HTR-8/SVneo (cell line): ENCODE data around the gene USP44.

Source experiments
- DNase-seq: peaks from one replicate; pipeline ENCODE4 v3.0.0; 2011; ENCODE audit warnings: low spot score, mixed read lengths; ENCODE audit not compliant: insufficient read length
- FAIRE-seq: peaks from 2 replicates; lab custom pipeline; 2011; peaks lifted over from hg19 to GRCh38; lab: Jason Lieb, UNC

Gene USP44

GRCh38 chr12:95548539-95549391 lies 2.5 kb downstream of the USP44 start:
- peak; percentile 62 for DNase-seq
- peak; percentile 40 for FAIRE-seq

GRCh38 chr12:95548056-95548538 lies 3.2 kb downstream of the USP44 start:
- peak; percentile 67 for FAIRE-seq
- peak; percentile 46 for DNase-seq

- FAIRE-seq (no peak), DNase-seq (peak; percentile 26)
Measured at GRCh38 chr12:95547522-95548055, 3.7 kb downstream of the USP44 start.

GRCh38 chr12:95546491-95546813 lies 4.8 kb downstream of the USP44 start:
- FAIRE-seq: no peak
- DNase-seq: no peak

- no peak for DNase-seq
- no peak for FAIRE-seq
Measured at GRCh38 chr12:95545731-95546490, 5.4 kb downstream of the USP44 start.

GRCh38 chr12:95545303-95545702 lies 6.0 kb downstream of the USP44 start:
- DNase-seq (no peak), FAIRE-seq (no peak)

- DNase-seq (no peak), FAIRE-seq (no peak)
Measured at GRCh38 chr12:95544756-95545155, 6.5 kb downstream of the USP44 start.

- DNase-seq (no peak), FAIRE-seq (no peak)
Measured at GRCh38 chr12:95543305-95543704, 8.0 kb downstream of the USP44 start.

GRCh38 chr12:95541436-95541835 lies 9.8 kb downstream of the USP44 start:
- no peak for FAIRE-seq
- no peak for DNase-seq

- DNase-seq (no peak), FAIRE-seq (no peak)
Measured at GRCh38 chr12:95538656-95539055, 12.6 kb downstream of the USP44 start.

GRCh38 chr12:95538006-95538405 lies 13.3 kb downstream of the USP44 start:
- FAIRE-seq: no peak

GRCh38 chr12:95533985-95534384 lies 17.3 kb downstream of the USP44 start:
- peak; percentile 66 for FAIRE-seq
- DNase-seq: no peak

More at GRCh38 chr12:95538006-95538405, 13.3 kb downstream of the USP44 start:
- DNase-seq: no peak

GRCh38 chr12:95532851-95533250 lies 18.4 kb downstream of the USP44 start:
- DNase-seq (no peak), FAIRE-seq (peak; percentile 54)

- FAIRE-seq: no peak
- no peak for DNase-seq
Measured at GRCh38 chr12:95529693-95530225, 21.5 kb downstream of the USP44 start.

- DNase-seq (no peak), FAIRE-seq (no peak)
Measured at GRCh38 chr12:95528431-95528830, 22.8 kb downstream of the USP44 start.

GRCh38 chr12:95522692-95523091 lies 28.6 kb downstream of the USP44 start:
- DNase-seq (no peak), FAIRE-seq (no peak)

GRCh38 chr12:95520816-95521215 lies 30.5 kb downstream of the USP44 start:
- DNase-seq (no peak), FAIRE-seq (no peak)

GRCh38 chr12:95518944-95519343 lies 32.3 kb downstream of the USP44 start:
- no peak for FAIRE-seq
- DNase-seq: no peak

GRCh38 chr12:95517246-95517645 lies 34.0 kb downstream of the USP44 start:
- DNase-seq (no peak), FAIRE-seq (no peak)

GRCh38 chr12:95516757-95517156 lies 34.5 kb downstream of the USP44 start:
- no peak for FAIRE-seq
- DNase-seq: no peak

- DNase-seq (no peak), FAIRE-seq (no peak)
Measured at GRCh38 chr12:95515197-95515596, 36.1 kb downstream of the USP44 start.
